Measurements from ENCODE around the gene WDR38. TPM values are rescaled to one million over a fixed set of nuclear protein-coding genes. Genes with fewer than 3 reads are reported as not detected.

WDR38 gene
- total and polyA plus RNA-seq, 2 of the 13 experiments (the other 11 are each of a cell fraction or from before 2014, with no cell fraction given), result not detected

DNA sequence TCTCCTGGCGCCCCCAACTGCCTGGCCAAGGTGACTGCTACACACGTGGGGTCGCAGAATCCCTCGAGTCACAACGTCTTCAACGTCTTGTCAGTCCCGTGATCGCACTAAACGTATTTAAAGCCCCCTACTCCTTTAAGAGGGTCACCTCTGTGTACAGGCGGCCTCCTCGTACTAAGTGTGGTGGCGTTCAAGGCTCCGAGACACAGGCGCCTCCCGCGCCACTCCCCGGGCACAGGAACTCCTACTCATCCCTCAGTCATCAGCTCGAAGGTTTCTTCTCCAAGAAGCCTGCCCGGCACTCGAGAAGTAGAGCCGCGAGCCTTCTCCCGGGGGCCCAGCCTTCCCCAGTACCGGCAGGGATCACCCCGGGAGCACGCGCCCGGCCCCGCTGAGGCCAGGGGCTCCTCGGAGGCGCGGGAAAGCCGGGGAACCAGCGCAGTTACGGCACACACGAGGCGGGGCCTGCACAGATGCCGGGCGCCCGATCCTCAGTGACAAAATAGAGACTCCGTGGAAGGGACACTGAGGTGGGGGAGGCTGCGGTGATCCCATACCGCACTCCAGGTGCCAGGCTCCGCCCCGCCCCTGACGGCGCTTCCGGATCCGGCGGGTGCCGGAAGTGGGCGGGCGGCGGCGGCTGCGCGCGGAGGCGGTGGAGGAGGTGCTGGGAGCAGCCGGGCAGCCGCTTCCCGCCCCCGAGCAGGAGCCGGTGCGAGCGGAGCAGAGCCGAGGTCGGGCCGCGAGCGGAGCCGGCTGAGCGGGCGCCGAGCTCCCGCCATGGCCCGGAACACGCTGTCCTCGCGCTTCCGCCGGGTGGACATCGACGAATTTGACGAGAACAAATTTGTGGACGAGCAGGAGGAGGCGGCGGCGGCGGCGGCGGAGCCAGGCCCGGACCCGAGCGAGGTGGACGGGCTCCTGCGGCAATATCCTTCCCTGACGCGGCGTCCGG lies 15.5 kb downstream of the WDR38 start (continued):
- 0 out of 2 replicates have a peak, but pooled peaks have one; percentile 43 for TF ChIP-seq KMT2B (CRISPR knock-in tag; IDR thresholded peaks at IDR 0.05)
- 0 out of 2 replicates have a peak, but pooled peaks have one; percentile 5 for TF ChIP-seq ZFP82 (CRISPR knock-in tag; IDR thresholded peaks at IDR 0.05; ENCODE audit: borderline replicate concordance)
- TF ChIP-seq SOX6 (IDR thresholded peaks at IDR 0.05), result no peak
- no peak for TF ChIP-seq SOX6 (CRISPR knock-in tag; IDR thresholded peaks at IDR 0.05)
- peak; percentile 9 for TF ChIP-seq SKI (IDR thresholded peaks at IDR 0.05; ENCODE audit: partially characterized antibody)
- TF ChIP-seq ZFAT (CRISPR knock-in tag; conservative IDR thresholded peaks at IDR 0.05), result 0 out of 2 replicates have a peak, but pooled peaks have one; percentile 55
- TF ChIP-seq, protein P1, sequence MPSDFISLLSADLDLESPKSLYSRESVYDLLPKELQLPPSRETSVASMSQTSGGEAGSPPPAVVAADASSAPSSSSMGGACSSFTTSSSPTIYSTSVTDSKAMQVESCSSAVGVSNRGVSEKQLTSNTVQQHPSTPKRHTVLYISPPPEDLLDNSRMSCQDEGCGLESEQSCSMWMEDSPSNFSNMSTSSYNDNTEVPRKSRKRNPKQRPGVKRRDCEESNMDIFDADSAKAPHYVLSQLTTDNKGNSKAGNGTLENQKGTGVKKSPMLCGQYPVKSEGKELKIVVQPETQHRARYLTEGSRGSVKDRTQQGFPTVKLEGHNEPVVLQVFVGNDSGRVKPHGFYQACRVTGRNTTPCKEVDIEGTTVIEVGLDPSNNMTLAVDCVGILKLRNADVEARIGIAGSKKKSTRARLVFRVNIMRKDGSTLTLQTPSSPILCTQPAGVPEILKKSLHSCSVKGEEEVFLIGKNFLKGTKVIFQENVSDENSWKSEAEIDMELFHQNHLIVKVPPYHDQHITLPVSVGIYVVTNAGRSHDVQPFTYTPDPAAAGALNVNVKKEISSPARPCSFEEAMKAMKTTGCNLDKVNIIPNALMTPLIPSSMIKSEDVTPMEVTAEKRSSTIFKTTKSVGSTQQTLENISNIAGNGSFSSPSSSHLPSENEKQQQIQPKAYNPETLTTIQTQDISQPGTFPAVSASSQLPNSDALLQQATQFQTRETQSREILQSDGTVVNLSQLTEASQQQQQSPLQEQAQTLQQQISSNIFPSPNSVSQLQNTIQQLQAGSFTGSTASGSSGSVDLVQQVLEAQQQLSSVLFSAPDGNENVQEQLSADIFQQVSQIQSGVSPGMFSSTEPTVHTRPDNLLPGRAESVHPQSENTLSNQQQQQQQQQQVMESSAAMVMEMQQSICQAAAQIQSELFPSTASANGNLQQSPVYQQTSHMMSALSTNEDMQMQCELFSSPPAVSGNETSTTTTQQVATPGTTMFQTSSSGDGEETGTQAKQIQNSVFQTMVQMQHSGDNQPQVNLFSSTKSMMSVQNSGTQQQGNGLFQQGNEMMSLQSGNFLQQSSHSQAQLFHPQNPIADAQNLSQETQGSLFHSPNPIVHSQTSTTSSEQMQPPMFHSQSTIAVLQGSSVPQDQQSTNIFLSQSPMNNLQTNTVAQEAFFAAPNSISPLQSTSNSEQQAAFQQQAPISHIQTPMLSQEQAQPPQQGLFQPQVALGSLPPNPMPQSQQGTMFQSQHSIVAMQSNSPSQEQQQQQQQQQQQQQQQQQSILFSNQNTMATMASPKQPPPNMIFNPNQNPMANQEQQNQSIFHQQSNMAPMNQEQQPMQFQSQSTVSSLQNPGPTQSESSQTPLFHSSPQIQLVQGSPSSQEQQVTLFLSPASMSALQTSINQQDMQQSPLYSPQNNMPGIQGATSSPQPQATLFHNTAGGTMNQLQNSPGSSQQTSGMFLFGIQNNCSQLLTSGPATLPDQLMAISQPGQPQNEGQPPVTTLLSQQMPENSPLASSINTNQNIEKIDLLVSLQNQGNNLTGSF (CRISPR knock-in tag; IDR thresholded peaks at IDR 0.05), result peak; percentile 39; the same call in 1 of the 2 replicates
- TF ChIP-seq FOXO1 (CRISPR knock-in tag; IDR thresholded peaks at IDR 0.05), result peak; percentile 5; the same call in 1 of the 2 replicates
- TF ChIP-seq KDM5A (IDR thresholded peaks at IDR 0.05; ENCODE audit: borderline replicate concordance, low read length), result peak; percentile 85
- TF ChIP-seq SETDB1 (CRISPR knock-in tag; IDR thresholded peaks at IDR 0.05; ENCODE audit: borderline replicate concordance), result no peak
- no peak for TF ChIP-seq RFX3 (CRISPR knock-in tag; IDR thresholded peaks at IDR 0.05)
- TF ChIP-seq, protein P2, sequence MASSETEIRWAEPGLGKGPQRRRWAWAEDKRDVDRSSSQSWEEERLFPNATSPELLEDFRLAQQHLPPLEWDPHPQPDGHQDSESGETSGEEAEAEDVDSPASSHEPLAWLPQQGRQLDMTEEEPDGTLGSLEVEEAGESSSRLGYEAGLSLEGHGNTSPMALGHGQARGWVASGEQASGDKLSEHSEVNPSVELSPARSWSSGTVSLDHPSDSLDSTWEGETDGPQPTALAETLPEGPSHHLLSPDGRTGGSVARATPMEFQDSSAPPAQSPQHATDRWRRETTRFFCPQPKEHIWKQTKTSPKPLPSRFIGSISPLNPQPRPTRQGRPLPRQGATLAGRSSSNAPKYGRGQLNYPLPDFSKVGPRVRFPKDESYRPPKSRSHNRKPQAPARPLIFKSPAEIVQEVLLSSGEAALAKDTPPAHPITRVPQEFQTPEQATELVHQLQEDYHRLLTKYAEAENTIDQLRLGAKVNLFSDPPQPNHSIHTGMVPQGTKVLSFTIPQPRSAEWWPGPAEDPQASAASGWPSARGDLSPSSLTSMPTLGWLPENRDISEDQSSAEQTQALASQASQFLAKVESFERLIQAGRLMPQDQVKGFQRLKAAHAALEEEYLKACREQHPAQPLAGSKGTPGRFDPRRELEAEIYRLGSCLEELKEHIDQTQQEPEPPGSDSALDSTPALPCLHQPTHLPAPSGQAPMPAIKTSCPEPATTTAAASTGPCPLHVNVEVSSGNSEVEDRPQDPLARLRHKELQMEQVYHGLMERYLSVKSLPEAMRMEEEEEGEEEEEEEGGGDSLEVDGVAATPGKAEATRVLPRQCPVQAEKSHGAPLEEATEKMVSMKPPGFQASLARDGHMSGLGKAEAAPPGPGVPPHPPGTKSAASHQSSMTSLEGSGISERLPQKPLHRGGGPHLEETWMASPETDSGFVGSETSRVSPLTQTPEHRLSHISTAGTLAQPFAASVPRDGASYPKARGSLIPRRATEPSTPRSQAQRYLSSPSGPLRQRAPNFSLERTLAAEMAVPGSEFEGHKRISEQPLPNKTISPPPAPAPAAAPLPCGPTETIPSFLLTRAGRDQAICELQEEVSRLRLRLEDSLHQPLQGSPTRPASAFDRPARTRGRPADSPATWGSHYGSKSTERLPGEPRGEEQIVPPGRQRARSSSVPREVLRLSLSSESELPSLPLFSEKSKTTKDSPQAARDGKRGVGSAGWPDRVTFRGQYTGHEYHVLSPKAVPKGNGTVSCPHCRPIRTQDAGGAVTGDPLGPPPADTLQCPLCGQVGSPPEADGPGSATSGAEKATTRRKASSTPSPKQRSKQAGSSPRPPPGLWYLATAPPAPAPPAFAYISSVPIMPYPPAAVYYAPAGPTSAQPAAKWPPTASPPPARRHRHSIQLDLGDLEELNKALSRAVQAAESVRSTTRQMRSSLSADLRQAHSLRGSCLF (CRISPR knock-in tag; IDR thresholded peaks at IDR 0.05; ENCODE audit: borderline replicate concordance), result 0 out of 2 replicates have a peak, but pooled peaks have one; percentile 50
- TF ChIP-seq ZFY (CRISPR knock-in tag; IDR thresholded peaks at IDR 0.05), result peak; percentile 92
- TF ChIP-seq TBP (CRISPR knock-in tag; IDR thresholded peaks at IDR 0.05), result no peak
- peak; percentile 58 for TF ChIP-seq ARID2 (CRISPR knock-in tag; IDR thresholded peaks at IDR 0.05; ENCODE audit: borderline replicate concordance)
- no peak for TF ChIP-seq EZH2 (conservative IDR thresholded peaks at IDR 0.05; ENCODE audit: low read depth, low read length)
- TF ChIP-seq, protein P3, sequence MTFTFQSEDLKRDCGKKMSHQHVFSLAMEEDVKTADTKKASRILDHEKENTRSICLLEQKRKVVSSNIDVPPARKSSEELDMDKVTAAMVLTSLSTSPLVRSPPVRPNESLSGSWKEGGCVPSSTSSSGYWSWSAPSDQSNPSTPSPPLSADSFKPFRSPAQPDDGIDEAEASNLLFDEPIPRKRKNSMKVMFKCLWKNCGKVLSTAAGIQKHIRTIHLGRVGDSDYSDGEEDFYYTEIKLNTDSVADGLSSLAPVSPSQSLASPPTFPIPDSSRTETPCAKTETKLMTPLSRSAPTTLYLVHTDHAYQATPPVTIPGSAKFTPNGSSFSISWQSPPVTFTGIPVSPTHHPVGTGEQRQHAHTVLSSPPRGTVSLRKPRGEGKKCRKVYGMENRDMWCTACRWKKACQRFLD (CRISPR knock-in tag; IDR thresholded peaks at IDR 0.05; ENCODE audit: borderline replicate concordance), result 0 out of 2 replicates have a peak, but pooled peaks have one; percentile 26
